Body of pancreas (tissue), 4 donors: ENCODE results near the gene SPATA1.

Experiments
- POLR2A ChIP-seq, 3 donors: fragments of 450-650 bp; IDR thresholded peaks; one replicate each; pipeline ENCODE4 v1.6.1; 2016; ENCODE audit warnings: antibody characterized with exemption in 3 of 3, mild to moderate bottlenecking in 2 of 3
- TF ChIP-seq, protein P1 (sequence below), 7 experiments: fragments of 450-650 bp in 4 of 7; fragments of 200-600 bp in 3 of 7; sonication (generic) in 3 of 7; IDR thresholded peaks; one replicate each; pipeline ENCODE4 v1.5.1; 2016 to 2019; ENCODE audit warnings: antibody characterized with exemption in 7 of 7

DNA sequence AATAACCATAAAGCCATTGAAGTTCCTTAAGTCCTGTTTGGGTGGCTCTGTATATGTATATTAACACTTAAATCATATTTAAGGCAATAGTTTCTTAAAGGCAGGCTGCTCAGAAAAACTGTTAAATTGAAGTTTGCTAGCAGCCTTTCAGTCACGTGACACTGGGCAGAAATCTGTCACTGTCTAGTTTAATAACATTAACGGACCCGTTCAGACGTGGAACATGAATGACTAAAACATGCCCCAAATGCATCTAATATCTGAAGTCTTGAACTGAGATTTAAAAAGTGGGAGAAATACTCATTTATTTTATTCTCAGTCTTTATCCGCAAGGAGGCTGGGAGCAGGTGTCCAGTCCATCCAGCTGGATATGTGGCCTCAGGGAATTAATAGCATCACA is 3.3 kb upstream of the SPATA1 start:
- TF ChIP-seq, protein P1, sequence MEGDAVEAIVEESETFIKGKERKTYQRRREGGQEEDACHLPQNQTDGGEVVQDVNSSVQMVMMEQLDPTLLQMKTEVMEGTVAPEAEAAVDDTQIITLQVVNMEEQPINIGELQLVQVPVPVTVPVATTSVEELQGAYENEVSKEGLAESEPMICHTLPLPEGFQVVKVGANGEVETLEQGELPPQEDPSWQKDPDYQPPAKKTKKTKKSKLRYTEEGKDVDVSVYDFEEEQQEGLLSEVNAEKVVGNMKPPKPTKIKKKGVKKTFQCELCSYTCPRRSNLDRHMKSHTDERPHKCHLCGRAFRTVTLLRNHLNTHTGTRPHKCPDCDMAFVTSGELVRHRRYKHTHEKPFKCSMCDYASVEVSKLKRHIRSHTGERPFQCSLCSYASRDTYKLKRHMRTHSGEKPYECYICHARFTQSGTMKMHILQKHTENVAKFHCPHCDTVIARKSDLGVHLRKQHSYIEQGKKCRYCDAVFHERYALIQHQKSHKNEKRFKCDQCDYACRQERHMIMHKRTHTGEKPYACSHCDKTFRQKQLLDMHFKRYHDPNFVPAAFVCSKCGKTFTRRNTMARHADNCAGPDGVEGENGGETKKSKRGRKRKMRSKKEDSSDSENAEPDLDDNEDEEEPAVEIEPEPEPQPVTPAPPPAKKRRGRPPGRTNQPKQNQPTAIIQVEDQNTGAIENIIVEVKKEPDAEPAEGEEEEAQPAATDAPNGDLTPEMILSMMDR (IDR thresholded peaks at IDR 0.05) = no peak
- no peak for TF ChIP-seq POLR2A (IDR thresholded peaks at IDR 0.05)
